Activated T-cell treated with anti-CD3 and anti-CD28 coated beads, Interleukin-2, amount 50 U/mL, for 4 hours (primary cell): ENCODE results near the gene COL26A1. TPM values are rescaled to one million over a fixed set of nuclear protein-coding genes. Genes with fewer than 3 reads are reported as not detected.

ENCODE experiments used
- ATAC-seq, 2 donors: fragments of 200-7000 bp; cut with Tn5 transposase; one replicate each; pipeline ENCODE4 v1.10.0; 2021
- DNase-seq: peaks from one replicate; pipeline ENCODE4 v3.0.0-alpha.2; 2020
- H3K27me3 Mint-ChIP-seq: one replicate; pipeline ENCODE4 v1.8.0; 2021; ENCODE audit warnings: low read depth, mixed read lengths
- H3K36me3 Mint-ChIP-seq: one replicate; pipeline ENCODE4 v1.8.0; 2022; ENCODE audit warnings: mixed read lengths; ENCODE audit not compliant: insufficient read depth
- H3K4me1 Mint-ChIP-seq: one replicate; pipeline ENCODE4 v1.8.0; 2021; ENCODE audit warnings: low read depth, mixed read lengths
- H3K4me3 Mint-ChIP-seq: one replicate; pipeline ENCODE4 v1.8.0; 2021; ENCODE audit warnings: mild to moderate bottlenecking, moderate library complexity, mixed read lengths
- H3K9me3 Mint-ChIP-seq: one replicate; pipeline ENCODE4 v1.8.0; 2021; ENCODE audit warnings: mixed read lengths
- total RNA-seq, 3 donors: library from RNA; stranded (reverse); gene quantifications; one replicate each; pipeline ENCODE4 v1.2.1, GENCODE V29; 2021

COL26A1 gene
- total RNA-seq, 3 donors from 2014 or later = 0.05 TPM; not detected in 2

DNA sequence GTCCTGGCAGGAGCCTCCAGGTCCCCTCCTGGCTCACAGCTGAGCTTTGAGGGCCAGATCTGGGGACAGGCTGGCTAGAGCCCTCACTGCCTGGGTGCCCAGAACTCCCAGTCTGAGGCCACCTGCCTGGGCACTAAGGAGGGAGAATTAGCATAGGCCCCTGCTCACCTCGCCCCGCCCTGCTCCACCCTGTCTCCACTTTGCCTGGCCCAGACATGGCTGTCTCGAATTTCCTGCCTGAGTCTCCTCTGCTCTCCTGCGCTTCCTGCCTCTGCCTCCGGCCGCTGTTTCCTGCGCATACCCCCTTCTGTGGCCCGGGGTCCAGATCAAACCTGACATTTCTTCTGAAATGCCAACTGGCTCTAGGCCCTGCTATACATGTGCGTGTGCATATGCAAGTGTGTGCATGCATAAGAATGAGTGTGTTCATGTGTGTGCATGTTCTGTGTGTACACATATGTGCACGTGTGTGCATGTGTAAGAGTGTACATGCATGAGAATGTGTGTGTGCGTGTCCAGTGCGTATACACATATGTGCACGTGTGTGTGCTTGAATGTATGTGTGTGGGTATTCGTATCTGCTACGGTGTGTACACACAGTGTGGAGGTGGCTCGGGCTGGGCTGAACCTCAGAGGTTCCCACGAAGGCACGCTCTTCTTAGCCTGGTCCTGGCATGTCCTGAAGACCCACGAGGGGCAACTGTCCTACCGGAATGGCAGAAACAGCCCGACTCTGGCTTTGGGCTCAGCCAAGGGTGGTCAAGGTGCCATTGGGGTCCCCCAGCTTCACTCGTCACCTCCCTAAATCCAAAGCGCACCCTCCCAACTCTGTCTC, 201.5 kb downstream of the COL26A1 start:
- no peaks in the 10 kb centered on the region for H3K4me1 Mint-ChIP-seq

GRCh38 chr7:101564778-101565211, 202.1 kb downstream of the COL26A1 start:
- Mint-ChIP-seq H3K27me3 (peaks cover 10% of the 10 kb centered on the region), H3K9me3 (peaks cover 4% of the 10 kb centered on the region), H3K4me3 (no peak overlapping the region), H3K4me1 (no peaks in the 10 kb centered on the region), H3K36me3 (no peaks in the 10 kb centered on the region)
- DNase-seq (no peak), ATAC-seq (no peak)

More for the DNA sequence above, 201.5 kb downstream of the COL26A1 start:
- Mint-ChIP-seq H3K9me3 (no peaks in the 10 kb centered on the region), H3K4me3 (no peak overlapping the region), H3K27me3 (peaks cover 10% of the 10 kb centered on the region), H3K36me3 (no peaks in the 10 kb centered on the region)
- no peak for DNase-seq
- no peak for ATAC-seq

DNA sequence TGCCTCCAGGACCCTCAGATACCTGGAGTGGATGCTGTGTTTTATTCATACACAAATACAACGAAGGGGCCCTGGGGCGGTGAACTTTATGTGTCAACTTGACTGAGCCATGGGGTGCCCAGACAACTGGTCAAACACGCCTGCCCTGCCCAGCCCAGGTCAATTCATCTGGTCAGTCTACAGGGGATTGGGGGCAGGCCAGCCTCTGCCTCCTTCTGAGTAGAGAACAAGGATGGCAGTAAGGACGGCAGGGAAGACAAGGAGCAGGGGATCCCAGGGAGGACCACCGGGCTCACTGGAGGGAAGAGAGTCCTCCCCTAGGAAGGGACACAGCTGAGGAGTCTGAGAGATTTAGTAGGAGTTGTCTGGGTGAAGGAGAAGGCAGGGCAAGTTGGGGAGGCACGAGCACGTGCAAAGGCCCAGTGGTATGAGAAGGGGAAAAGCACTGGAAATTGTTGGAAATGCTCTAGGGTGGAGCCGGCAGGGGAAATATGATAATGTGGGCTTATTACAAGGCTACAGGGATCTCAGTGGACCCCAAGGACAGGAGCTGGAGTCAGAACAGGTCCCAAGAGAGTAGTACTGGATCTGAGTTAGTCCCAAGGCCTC, 203.0 kb downstream of the COL26A1 start:
- no peak for ATAC-seq
- H3K4me3 Mint-ChIP-seq = no peak overlapping the region
- no peaks in the 10 kb centered on the region for H3K4me1 Mint-ChIP-seq
- H3K36me3 Mint-ChIP-seq = no peaks in the 10 kb centered on the region
- peaks cover 9% of the 10 kb centered on the region for H3K9me3 Mint-ChIP-seq
- DNase-seq = no peak
- peaks cover 7% of the 10 kb centered on the region for H3K27me3 Mint-ChIP-seq

- no peak overlapping the region for H3K4me3 Mint-ChIP-seq
- ATAC-seq = no peak
- peaks cover 11% of the 10 kb centered on the region for H3K9me3 Mint-ChIP-seq
- DNase-seq = no peak
- peaks cover 7% of the 10 kb centered on the region for H3K27me3 Mint-ChIP-seq
- H3K36me3 Mint-ChIP-seq = no peaks in the 10 kb centered on the region
- H3K4me1 Mint-ChIP-seq = no peaks in the 10 kb centered on the region
These were observed 204.6 kb downstream of the COL26A1 start for GRCh38 chr7:101567230-101567629.

DNA sequence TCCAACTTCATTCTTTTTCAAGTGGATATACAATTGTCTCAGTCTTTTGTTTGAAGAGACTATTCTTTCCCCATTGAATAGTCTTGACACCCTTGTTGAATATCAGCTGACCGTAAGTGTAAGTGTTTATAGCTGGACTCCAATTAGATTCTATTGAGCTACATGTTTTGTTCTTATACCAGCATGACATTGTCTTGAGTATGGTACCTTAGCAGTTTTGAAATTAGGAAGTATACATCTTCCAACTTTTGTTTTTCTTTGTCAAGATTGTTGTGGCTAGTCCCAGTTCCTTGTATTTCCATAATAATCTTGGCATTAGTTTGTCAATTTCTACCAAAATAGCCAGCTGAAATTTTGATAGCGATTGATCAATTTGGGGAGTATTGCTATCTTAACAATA, 209.5 kb downstream of the COL26A1 start:
- Mint-ChIP-seq H3K36me3 (no peaks in the 10 kb centered on the region), H3K4me3 (no peak overlapping the region), H3K4me1 (no peaks in the 10 kb centered on the region), H3K27me3 (peaks cover 5% of the 10 kb centered on the region), H3K9me3 (peaks cover 15% of the 10 kb centered on the region)
- ATAC-seq (no peak), DNase-seq (no peak)

- ATAC-seq (no peak), DNase-seq (no peak)
- H3K36me3 Mint-ChIP-seq = no peaks in the 10 kb centered on the region
- H3K4me3 Mint-ChIP-seq = no peak overlapping the region
- peaks cover 10% of the 10 kb centered on the region for H3K9me3 Mint-ChIP-seq
- H3K4me1 Mint-ChIP-seq = no peaks in the 10 kb centered on the region
- peaks cover 5% of the 10 kb centered on the region for H3K27me3 Mint-ChIP-seq
These were observed 212.5 kb downstream of the COL26A1 start for GRCh38 chr7:101575168-101575567.

- DNase-seq (no peak), ATAC-seq (no peak)
- Mint-ChIP-seq H3K9me3 (peaks cover 6% of the 10 kb centered on the region), H3K36me3 (no peaks in the 10 kb centered on the region), H3K4me1 (no peaks in the 10 kb centered on the region), H3K27me3 (peaks cover 9% of the 10 kb centered on the region), H3K4me3 (no peak overlapping the region)
These were observed 213.0 kb downstream of the COL26A1 start for GRCh38 chr7:101575721-101576120.

GRCh38 chr7:101576998-101577397, 214.3 kb downstream of the COL26A1 start:
- H3K36me3 Mint-ChIP-seq = no peaks in the 10 kb centered on the region
- no peaks in the 10 kb centered on the region for H3K4me1 Mint-ChIP-seq
- peaks cover 4% of the 10 kb centered on the region for H3K9me3 Mint-ChIP-seq
- H3K27me3 Mint-ChIP-seq = peaks cover 10% of the 10 kb centered on the region
- H3K4me3 Mint-ChIP-seq = no peak overlapping the region
- no peak for DNase-seq
- no peak for ATAC-seq

- Mint-ChIP-seq H3K9me3 (no peaks in the 10 kb centered on the region), H3K36me3 (no peaks in the 10 kb centered on the region), H3K4me3 (no peak overlapping the region), H3K27me3 (peaks cover 14% of the 10 kb centered on the region), H3K4me1 (no peaks in the 10 kb centered on the region)
- DNase-seq (no peak), ATAC-seq (no peak)
These were observed 215.9 kb downstream of the COL26A1 start for GRCh38 chr7:101578552-101578951.

- Mint-ChIP-seq H3K4me3 (no peak overlapping the region), H3K27me3 (peaks cover 14% of the 10 kb centered on the region), H3K4me1 (no peaks in the 10 kb centered on the region), H3K9me3 (no peaks in the 10 kb centered on the region), H3K36me3 (no peaks in the 10 kb centered on the region)
- ATAC-seq (no peak), DNase-seq (no peak)
These were observed 217.9 kb downstream of the COL26A1 start for GRCh38 chr7:101580596-101580995.

DNA sequence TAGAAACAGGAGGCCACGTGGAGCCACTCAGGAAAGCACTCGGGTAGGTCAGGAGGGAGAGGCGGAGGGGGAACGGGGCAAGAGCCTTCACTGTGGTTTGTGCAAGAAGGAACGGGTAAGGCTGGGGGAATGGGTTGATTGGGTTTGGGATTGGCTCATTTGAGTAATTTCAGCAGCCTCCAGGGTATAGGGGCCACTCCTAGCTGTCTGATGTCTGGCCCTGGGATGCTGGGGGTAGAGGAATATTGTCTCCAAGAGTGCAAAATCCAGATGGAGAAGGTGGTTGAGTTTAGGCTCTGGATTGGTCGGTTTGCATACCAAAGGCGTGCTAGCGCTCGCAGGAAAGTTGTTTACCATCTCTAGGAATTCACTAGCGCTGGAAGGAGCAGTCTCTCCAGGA, 219.2 kb downstream of the COL26A1 start:
- DNase-seq (no peak), ATAC-seq (no peak)
- no peaks in the 10 kb centered on the region for H3K4me1 Mint-ChIP-seq
- no peaks in the 10 kb centered on the region for H3K9me3 Mint-ChIP-seq
- H3K27me3 Mint-ChIP-seq = peaks cover 14% of the 10 kb centered on the region
- no peak overlapping the region for H3K4me3 Mint-ChIP-seq
- H3K36me3 Mint-ChIP-seq = no peaks in the 10 kb centered on the region

DNA sequence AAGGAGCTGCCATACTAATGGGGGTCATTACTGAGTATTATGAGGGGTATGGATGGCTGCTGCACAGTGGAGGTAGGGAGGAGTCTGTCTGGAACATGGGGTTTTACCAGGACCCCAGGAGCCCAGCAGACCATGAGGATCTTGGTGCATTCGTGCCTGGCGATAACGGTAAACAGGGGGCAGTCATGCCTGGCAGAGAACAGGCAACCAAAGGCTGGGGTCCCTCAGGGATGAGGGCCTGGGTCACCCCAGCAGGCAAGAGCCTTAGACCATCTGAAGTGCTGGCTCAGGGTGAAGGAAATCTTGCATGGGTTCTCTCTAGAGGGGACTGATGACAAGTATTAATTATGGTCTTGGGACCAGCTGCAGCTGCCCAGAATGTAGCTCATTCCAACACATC, 220.3 kb downstream of the COL26A1 start:
- Mint-ChIP-seq H3K4me1 (no peaks in the 10 kb centered on the region), H3K9me3 (no peaks in the 10 kb centered on the region), H3K4me3 (no peak overlapping the region), H3K27me3 (peaks cover 11% of the 10 kb centered on the region), H3K36me3 (no peaks in the 10 kb centered on the region)
- no peak for ATAC-seq
- no peak for DNase-seq

DNA sequence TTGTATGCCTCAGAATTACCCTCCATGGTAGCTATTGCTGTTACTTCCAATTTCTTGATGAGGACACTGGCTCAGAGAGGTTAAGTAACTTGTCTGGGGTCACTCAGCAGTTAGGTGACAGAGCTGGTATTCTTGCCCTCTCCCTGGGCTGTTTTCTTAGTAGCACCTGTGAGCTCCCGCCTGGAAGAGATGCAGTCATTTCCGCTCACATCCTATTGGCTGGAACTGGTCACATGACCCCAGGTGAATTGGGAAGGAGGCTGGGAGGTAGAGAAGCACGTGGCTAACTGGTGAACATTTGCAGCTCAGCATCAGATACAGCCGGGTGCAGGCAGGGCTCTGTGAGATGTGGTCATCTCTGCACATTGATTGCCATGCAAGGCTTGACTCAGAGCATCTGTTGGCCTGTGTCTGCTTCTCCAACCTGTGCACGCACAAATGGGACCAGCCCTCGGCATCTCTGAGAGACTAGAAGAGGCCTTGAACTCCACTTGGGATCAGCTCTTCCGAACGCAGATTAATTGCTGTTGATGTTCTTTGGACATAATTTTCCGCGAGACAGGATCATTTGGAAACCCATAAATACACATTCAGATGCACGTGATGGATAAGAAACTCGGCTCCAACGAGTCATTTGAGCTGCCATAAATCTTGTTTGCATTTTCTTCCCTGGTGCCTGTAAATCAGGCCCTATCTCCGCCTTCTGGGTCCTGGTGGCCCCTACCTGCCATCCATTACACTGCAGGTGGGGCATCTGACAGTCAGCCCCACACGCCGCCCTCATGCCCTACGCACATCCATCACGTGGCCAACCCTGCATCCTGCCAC, 223.6 kb downstream of the COL26A1 start:
- H3K4me3 Mint-ChIP-seq = no peak overlapping the region
- H3K27me3 Mint-ChIP-seq = peaks cover 5% of the 10 kb centered on the region
- DNase-seq = no peak
- no peak for ATAC-seq
- H3K36me3 Mint-ChIP-seq = no peaks in the 10 kb centered on the region
- no peaks in the 10 kb centered on the region for H3K4me1 Mint-ChIP-seq
- no peaks in the 10 kb centered on the region for H3K9me3 Mint-ChIP-seq

- ATAC-seq (no peak), DNase-seq (no peak)
- Mint-ChIP-seq H3K36me3 (no peaks in the 10 kb centered on the region), H3K4me3 (no peak overlapping the region), H3K27me3 (peaks cover 3% of the 10 kb centered on the region), H3K4me1 (no peaks in the 10 kb centered on the region), H3K9me3 (no peaks in the 10 kb centered on the region)
These were observed 224.4 kb downstream of the COL26A1 start for GRCh38 chr7:101586906-101587677.
